T47D (cell line): ENCODE results near the gene OSBPL6.
A peak's percentile ranks its signal among the peaks of the same experiment; 100 is the strongest.

Experiments used
- DNase-seq, 2 experiments: peaks; one replicate each; pipeline versions ENCODE4 v3.0.0 to v3.0.0-alpha.2; 2011 to 2012; ENCODE audit warnings: low read depth in 1 of 2, low spot score in 1 of 2
- JUND ChIP-seq: IDR thresholded peaks from 2 replicates; pipeline ENCODE4 v1.6.1; 2012; ENCODE audit warnings: low read depth
- in situ Hi-C: cut with HindIII; loops from 2 replicates; pipeline ENCODE4 v1.10.0; 2016; ENCODE audit warnings: low sequenced_read_pairs, low pct_unique_long_range_greater_than_20kb

Gene OSBPL6

DNA sequence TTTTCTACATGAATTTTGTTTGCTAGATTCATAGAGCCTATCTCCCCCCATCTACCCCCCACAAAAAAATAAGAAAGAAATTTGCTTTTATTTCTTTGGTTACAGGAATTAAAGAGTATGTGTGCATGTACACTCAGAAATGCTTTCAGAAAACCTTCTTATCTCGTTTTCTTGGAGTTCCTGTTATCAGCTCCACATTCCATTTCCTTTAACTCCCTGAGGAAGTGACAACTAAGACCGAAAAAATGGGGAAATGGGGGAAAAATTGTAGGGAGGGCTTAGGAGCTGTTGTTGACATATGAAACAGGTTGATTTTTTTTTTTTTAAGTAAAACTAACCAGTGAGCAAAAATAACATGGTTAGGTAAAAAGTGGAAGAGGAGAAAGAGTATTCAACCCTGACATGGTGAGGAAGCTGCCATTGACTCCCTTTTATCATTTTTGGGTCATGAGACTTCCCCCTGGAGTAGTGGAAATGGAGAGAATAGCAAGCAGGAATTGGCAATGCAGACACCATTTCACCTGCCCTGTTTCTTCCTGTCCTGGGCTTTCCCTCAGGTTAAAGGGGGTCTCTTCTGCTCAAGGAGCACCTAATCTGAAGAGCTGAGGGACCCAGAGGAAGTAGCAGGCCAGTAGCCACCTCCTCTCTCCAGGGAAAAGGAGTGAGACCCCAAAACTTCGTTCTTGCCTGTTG lies 93.5 kb downstream of the OSBPL6 start:
- DNase-seq: no peak
- no peak for TF ChIP-seq JUND
- in situ Hi-C loops: no loop called here

DNA sequence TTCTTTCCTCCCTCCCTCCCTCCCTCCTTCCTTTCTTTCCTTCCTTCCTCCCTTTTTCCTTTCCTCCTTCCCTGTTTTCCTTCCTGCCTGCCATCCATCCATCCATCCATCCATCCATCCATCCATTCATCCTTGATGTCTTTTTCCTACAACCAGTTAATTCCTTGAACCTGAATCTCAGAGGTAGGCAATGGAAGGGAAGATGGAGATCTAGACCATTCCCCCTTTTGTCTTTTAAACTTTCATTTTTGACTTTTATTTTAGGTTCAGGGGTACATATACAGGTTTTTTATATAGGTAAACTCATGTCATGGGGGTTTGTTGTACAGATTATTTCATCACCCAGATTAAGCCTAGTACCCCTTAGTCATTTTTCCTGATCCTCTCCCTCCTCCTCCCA lies 97.4 kb downstream of the OSBPL6 start:
- DNase-seq: no peak
- TF ChIP-seq JUND: no peak
- in situ Hi-C loops: no loop called here

- no peak for DNase-seq
- TF ChIP-seq JUND: no peak
- in situ Hi-C loops: no loop called here
These were observed 98.3 kb downstream of the OSBPL6 start for GRCh38 chr2:178292586-178292985.

GRCh38 chr2:178295115-178295514 lies 100.8 kb downstream of the OSBPL6 start:
- in situ Hi-C loops: no loop called here

GRCh38 chr2:178295906-178296305 lies 101.6 kb downstream of the OSBPL6 start:
- TF ChIP-seq JUND: no peak
- in situ Hi-C loops: no loop called here
- no peak for DNase-seq

More at GRCh38 chr2:178295115-178295514, 100.8 kb downstream of the OSBPL6 start:
- no peak for TF ChIP-seq JUND
- no peak for DNase-seq

DNA sequence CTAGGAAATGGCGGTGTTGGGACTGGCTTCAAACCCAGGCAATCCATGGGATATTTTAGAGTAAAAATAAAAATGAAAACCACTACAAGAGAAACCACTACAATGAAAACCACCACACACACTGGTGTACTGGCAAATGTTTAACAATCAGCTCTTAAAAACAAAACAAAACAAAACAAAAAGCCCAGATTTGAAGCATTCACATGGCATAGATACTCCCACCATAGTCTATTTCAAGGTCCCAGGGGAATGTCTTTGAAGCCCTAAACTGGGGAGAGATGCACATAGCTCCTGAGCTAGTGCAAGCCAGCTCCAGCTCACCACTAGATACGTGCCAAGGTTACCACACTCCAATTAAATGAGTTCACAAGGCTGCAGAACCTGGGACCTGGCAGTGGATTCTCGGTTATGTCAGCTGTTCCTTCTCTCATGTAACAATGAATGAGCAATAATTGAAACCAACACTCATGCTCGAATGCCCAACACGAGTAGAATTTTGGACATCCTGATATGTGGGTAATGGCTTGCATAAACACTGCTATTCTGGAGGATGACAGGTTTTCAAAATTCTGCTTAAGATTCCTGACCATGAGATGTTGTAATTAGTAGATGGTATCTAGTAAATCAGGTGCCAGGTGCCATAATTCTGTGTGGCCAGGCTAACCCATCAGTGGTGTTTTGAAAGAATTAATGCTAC lies 102.2 kb downstream of the OSBPL6 start:
- no peak for TF ChIP-seq JUND

DNA sequence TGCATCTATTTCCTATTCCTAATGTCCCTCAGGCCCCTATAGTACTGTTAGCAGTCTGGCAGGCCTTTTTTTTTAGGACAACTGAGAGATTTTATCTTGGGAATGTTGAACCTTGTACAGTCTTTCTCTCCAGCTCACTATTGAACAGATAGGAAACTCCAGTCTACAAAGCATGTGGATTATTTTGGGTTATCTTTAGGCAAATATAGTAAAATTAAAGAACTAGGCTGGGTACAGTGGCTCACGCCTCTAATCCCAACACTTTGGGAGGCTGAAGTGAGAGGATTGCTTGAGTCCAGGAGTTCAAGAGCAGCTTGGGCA lies 102.7 kb downstream of the OSBPL6 start:
- no peak for DNase-seq
- TF ChIP-seq JUND: no peak
- in situ Hi-C loops: no loop called here

More for the DNA sequence above, 102.2 kb downstream of the OSBPL6 start:
- in situ Hi-C loops: no loop called here
- no peak for DNase-seq

GRCh38 chr2:178298785-178299212 lies 104.5 kb downstream of the OSBPL6 start:
- in situ Hi-C loops: no loop called here
- no peak for DNase-seq
- no peak for TF ChIP-seq JUND

GRCh38 chr2:178301649-178302238 lies 107.4 kb downstream of the OSBPL6 start:
- TF ChIP-seq JUND: no peak
- in situ Hi-C loops: no loop called here

GRCh38 chr2:178304333-178304732 lies 110.0 kb downstream of the OSBPL6 start:
- TF ChIP-seq JUND: no peak

More at GRCh38 chr2:178301649-178302238, 107.4 kb downstream of the OSBPL6 start:
- DNase-seq: no peak

GRCh38 chr2:178306352-178307073 lies 112.2 kb downstream of the OSBPL6 start:
- in situ Hi-C loops: no loop called here
- DNase-seq: peak; percentile 7 to 71
- no peak for TF ChIP-seq JUND

More at GRCh38 chr2:178304333-178304732, 110.0 kb downstream of the OSBPL6 start:
- no peak for DNase-seq
- in situ Hi-C loops: no loop called here

DNA sequence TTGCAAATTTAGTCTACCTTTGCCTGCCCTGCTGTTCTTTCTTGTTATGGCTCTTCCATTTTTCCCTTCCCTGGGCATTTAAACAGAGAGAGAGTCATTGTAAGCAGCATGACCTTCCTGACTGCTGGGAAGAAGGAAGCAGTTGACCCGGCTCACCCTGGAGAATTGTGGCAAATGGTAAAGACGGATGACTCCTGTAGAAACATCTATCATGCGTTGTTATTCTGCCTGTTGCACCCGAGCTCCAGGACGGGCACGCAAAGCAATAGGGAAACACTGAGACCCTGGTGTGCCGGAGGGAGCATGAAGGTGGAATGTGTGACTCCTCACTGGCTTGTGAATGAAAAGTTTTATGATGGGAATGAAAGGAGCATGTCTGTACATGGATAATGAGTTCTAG lies 113.3 kb downstream of the OSBPL6 start:
- no peak for DNase-seq
- in situ Hi-C loops: no loop called here

DNA sequence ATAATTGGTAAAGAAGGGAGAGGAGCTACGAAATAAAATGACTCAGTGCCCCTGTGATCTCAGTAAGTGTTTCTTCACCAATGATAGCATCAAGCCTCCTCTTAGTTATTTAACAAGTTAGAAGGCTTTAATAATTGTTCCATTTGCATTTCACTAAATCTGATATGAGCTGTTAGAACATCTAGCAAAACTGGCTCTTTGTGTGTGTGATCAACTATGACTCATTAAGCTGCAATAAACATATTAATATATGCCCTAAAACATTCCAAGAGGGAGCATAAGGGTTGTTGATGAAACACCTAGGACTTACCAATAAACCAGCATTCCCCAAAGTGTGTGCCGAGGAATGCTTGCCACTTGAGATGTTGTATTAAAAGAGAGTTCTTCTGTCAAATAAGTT lies 115.2 kb downstream of the OSBPL6 start:
- no peak for DNase-seq
- in situ Hi-C loops: no loop called here
- TF ChIP-seq JUND: no peak

More for the DNA sequence above, 113.3 kb downstream of the OSBPL6 start:
- TF ChIP-seq JUND: no peak
